ENCODE results near the gene CDH18.

CDH18 gene

GRCh38 chr5:19555876-19556275 lies 432.1 kb downstream of the CDH18 start:
- DNase-seq = no peak

DNA sequence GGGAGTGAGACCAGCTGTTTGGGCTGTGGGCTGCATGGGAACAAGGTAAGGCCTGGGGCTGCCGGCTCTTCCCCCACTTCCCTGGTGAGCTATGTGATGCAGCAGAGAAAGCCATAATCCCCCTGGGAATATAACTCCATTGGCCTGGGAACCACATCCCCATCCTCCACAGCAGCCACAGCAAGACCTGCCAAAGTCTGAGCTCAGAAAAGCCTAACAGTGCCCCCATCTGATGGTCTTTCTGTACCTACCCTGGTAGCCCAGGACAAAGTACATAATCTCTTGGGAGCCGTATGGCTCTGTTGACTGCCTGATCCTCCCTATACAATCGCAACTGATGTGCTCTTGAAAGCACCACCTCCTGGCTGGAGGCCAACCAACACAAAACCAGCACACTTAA lies 432.6 kb downstream of the CDH18 start:
- no peak for DNase-seq

- no peak for DNase-seq
Observed at GRCh38 chr5:19554524-19554923, 433.5 kb downstream of the CDH18 start.

GRCh38 chr5:19547640-19548039 lies 440.4 kb downstream of the CDH18 start:
- DNase-seq = no peak

DNA sequence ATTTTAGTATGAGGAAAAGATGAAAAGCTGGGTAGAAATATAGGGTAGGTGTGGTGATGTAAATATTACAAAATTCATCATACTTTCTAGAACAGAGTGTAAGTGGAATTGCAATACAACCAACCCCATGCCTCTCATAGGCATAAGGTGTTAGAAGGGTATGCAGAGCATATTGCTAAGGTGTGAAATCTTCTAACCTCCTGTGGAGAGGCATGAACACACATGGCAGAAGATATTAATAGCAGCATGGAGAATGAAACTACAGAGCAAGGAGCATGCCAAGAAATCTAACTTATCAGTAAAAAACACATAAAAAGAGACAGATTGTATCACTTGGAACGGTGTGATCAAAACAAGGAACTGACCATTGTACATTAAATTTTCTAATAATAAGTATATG lies 441.5 kb downstream of the CDH18 start:
- DNase-seq = no peak

- no peak for DNase-seq
Observed at GRCh38 chr5:19538607-19539006, 449.4 kb downstream of the CDH18 start.

DNA sequence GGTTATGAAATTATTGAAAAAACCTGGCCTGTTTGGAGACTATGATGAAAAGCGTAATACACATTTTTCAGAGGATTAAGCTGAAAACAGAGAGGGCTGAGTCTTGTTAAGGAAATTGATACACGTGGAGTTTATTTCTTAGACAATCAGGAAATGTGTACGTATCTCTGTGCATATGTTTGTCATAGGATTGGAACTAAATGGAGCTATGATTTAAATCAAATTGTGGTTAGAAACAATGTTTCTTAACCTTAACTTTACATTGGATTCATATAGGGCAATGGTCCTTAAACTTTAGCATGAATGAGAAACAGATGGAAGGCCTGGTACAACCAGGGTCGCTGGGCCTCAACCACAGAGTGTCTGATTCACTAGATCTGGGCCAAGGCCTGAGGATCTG lies 451.6 kb downstream of the CDH18 start:
- no peak for DNase-seq

- no peak for DNase-seq
Observed at GRCh38 chr5:19534751-19535150, 453.2 kb downstream of the CDH18 start.

DNA sequence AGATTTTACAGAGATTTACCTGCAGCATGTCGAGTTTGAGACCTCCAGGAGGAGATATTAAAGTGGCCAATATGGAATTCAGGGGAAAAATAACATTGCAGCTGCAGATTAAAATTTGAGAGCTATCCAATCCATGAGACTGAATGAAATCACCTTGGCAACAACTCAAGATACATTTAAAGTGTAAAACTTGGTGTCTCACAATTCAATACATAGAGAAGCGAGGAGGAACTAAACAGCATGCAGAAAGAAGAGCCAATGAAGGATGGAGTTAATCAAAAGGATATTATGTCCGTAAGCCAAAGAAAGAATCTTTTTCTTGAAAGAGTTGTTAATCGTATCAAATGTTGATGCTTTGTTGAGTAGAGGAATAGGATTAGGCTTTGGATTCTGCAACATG lies 455.1 kb downstream of the CDH18 start:
- no peak for DNase-seq

DNA sequence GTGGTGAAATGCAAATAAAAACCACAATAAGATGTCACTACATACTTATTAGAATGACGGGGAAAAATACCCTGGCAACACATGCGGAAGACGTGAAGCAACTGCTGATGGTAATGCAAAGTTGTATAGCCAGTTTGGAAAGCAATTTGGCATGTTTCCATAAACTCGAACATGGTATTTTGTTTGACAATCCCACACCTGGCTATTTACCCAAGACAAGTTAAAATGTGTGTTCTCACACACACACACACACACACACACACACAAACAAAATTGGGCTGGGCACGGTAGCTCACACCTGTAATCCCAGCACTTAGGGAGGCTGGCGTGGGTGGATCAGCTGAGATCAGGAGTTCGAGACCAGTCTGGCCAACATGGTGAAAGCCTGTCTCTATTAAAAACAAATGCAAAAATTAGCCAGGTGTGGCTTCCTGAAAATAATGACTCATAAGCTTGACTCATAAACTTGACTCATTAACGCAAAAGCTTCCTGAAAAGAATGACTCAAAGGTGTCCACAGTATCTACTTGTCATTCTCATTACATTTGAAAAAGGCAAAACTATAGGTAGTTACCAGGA lies 456.5 kb downstream of the CDH18 start:
- DNase-seq = no peak

- DNase-seq = no peak
Observed at GRCh38 chr5:19519448-19519847, 468.6 kb downstream of the CDH18 start.

GRCh38 chr5:19498852-19499251 lies 489.1 kb downstream of the CDH18 start:
- no peak for DNase-seq

DNA sequence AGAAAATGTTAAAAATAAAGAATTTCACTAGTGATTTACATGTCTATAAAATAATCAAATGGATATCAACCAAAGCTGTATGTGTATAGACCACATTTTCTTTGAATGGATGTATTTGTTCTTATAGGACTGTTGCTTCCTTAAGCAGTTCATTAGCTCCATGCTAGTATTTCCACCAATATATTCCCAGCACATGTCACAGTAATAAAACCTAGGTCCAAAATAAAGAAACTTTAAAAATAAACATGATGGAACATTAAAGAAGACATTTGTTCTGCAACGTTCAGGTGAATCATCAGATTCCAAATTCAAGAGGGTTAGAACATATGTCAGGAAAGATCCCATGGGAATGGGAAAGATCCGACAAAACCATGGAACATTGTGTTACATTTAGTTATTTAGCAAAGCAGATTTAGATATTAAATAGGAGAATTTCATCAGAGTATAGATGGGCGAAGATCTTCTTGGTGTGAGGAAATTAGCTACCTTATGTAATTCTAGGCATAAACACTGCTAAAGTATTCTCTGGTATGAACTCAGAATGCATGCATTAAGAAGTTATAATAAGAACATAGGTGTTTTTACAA lies 490.7 kb downstream of the CDH18 start:
- no peak for DNase-seq

GRCh38 chr5:19496056-19496455 lies 491.9 kb downstream of the CDH18 start:
- DNase-seq = no peak

DNA sequence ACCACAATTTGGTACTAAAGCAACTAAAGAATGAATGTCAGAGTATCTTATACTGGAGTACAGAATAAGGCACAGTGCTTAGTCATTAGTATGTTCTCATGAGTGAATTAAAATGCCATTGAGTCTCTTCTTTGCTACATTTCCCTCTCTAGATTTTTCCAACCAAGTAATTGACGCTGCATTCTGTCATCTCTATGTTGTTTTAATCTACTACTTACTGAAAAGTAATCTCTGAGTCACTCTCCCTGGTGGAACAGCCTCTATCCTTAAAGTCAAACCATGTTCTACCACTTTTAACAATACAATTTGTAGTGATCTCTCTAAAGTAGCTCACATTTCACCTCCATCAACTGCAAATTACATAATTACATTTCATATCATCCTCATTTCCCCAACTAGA lies 495.1 kb downstream of the CDH18 start:
- DNase-seq = no peak

DNA sequence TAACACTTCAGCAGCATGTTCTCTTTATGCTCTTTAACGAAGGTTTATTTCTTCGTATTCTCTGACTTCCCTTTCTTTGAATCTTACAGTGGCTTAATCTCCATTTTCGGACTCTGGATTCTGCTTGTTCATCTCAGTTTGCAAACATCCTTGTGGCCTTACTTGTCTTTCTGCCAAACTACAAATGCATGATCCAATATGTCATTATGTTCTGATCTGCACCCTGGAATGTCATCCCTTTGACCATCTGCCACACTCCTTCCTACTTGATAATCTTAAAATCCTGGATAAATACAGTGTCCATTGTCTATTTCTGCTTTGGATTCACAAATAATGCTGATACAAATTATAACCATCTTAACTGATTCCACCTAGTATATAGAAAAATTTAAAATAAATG lies 499.2 kb downstream of the CDH18 start:
- no peak for DNase-seq

DNA sequence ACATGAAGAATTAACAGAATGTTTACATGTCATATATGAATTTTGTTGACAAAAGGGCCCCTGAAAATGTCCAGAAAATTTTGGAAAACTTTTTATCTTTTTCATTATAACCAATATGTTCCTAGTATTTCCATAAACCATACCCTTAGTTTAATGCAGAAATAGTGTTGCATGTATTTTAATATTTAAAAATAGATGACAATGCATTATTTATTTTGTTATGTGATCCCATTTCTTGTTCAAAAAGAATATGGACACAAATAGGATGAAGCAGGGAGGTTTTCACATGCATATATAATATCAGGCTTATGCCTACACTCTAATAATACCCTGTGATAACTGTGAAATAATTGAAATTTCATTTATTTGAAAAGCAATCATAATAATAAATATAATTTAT lies 500.5 kb downstream of the CDH18 start:
- DNase-seq = no peak

GRCh38 chr5:19479562-19479961 lies 508.4 kb downstream of the CDH18 start:
- no peak for DNase-seq

DNA sequence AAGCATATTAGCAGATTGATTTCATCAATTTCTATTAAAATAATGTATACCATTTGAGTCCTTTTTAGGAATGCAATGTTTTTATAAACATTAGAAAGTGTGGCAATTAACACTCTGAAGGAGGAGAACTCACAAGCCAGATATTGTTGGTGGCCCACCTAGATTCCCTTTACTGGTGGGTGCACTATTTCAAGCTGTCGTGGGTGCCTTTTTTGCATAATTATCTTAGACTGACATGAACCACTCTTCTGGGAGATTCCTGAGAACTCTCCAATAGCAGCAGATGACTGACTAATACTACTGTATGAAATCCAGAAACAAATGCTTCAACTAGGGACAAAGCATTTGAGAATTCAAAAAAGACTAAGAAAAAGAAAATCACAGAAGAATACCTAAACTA lies 526.0 kb downstream of the CDH18 start:
- no peak for DNase-seq

GRCh38 chr5:19424506-19424905 lies 563.5 kb downstream of the CDH18 start:
- DNase-seq = no peak
